HEK293 (cell line): ENCODE data around the gene RRP8.
A peak's percentile ranks its signal among the peaks of the same experiment; 100 is the strongest.

Experiments used
- CTCF ChIA-PET: fragments of 350-600 bp; formaldehyde crosslinking; extraction: SDS; loops from one replicate; lab custom pipeline; 2021; ENCODE audit warnings: antibody characterized with exemption; lab: Yijun Ruan, JAX
- POLR2A ChIA-PET: fragments of 300-600 bp; formaldehyde crosslinking; extraction: SDS; loops from one replicate; lab custom pipeline; 2020; ENCODE audit warnings: antibody characterized with exemption, inconsistent platforms; lab: Yijun Ruan, JAX
- H3K27ac ChIP-seq: fragments of 200-500 bp; sonication (Bioruptor generic); 2 replicates; pipeline ENCODE4 v1.5.1; 2014; ENCODE audit warnings: low read depth, low read length, control low read depth, inconsistent platforms; ENCODE audit errors: extremely low read depth
- H3K36me3 ChIP-seq, 2 experiments: fragments of 200-500 bp in 1 of 2; sonication (Bioruptor generic) in 1 of 2; 1 replicate in 1 of 2; 2 replicates in 1 of 2; pipeline ENCODE4 v1.5.1; 2014 to 2017; ENCODE audit warnings: inconsistent platforms in 2 of 2, low read length in 2 of 2; ENCODE audit not compliant: control insufficient read depth in 2 of 2, insufficient read depth in 1 of 2
- H3K4me1 ChIP-seq: fragments of 200-500 bp; sonication (Bioruptor generic); 2 replicates; pipeline ENCODE4 v1.5.1; 2014; ENCODE audit warnings: mild to moderate bottlenecking, low read length, inconsistent platforms; ENCODE audit not compliant: control insufficient read depth, insufficient read depth
- H3K4me3 ChIP-seq: 2 replicates; pipeline ENCODE4 v1.5.1; 2011; ENCODE audit warnings: low read depth, mild to moderate bottlenecking, control low read depth, low read length, moderate library complexity
- H3K9me3 ChIP-seq: fragments of 200-500 bp; sonication (Bioruptor generic); 2 replicates; pipeline ENCODE4 v1.5.1; 2014; ENCODE audit warnings: low read depth, low read length, inconsistent platforms; ENCODE audit not compliant: control insufficient read depth, insufficient read depth
- GLIS1 ChIP-seq: fragments of 450-650 bp; formaldehyde crosslinking; IDR thresholded peaks from 2 replicates; pipeline ENCODE4 v1.5.1; 2016; ENCODE audit warnings: missing biosample characterization, missing genetic modification characterization
- IKZF3 ChIP-seq: fragments of 450-650 bp; IDR thresholded peaks from 2 replicates; pipeline ENCODE4 v1.5.0; 2018; ENCODE audit warnings: missing biosample characterization, mild to moderate bottlenecking, missing genetic modification characterization, moderate library complexity
- KLF16 ChIP-seq: fragments of 450-650 bp; formaldehyde crosslinking; IDR thresholded peaks from 2 replicates; pipeline ENCODE4 v1.5.1; 2017; ENCODE audit warnings: missing biosample characterization, missing genetic modification characterization
- OVOL3 ChIP-seq: fragments of 450-650 bp; formaldehyde crosslinking; IDR thresholded peaks from 2 replicates; pipeline ENCODE4 v1.5.1; 2016; ENCODE audit warnings: missing biosample characterization, missing genetic modification characterization
- RBAK ChIP-seq: fragments of 450-650 bp; formaldehyde crosslinking; IDR thresholded peaks from 2 replicates; pipeline ENCODE4 v1.5.1; 2016; ENCODE audit warnings: missing biosample characterization, missing genetic modification characterization
- SCRT1 ChIP-seq: fragments of 450-650 bp; formaldehyde crosslinking; IDR thresholded peaks from 2 replicates; pipeline ENCODE4 v1.5.1; 2016; ENCODE audit warnings: missing biosample characterization, missing genetic modification characterization, borderline replicate concordance
- SP2 ChIP-seq: fragments of 450-650 bp; formaldehyde crosslinking; IDR thresholded peaks from 2 replicates; pipeline ENCODE4 v1.5.1; 2016; ENCODE audit warnings: missing biosample characterization, missing genetic modification characterization
- ZBTB48 ChIP-seq: fragments of 450-650 bp; formaldehyde crosslinking; IDR thresholded peaks from 2 replicates; pipeline ENCODE4 v1.5.1; 2016; ENCODE audit warnings: missing biosample characterization, missing genetic modification characterization
- ZBTB8A ChIP-seq: fragments of 450-650 bp; formaldehyde crosslinking; IDR thresholded peaks from 2 replicates; pipeline ENCODE4 v1.5.1; 2016; ENCODE audit warnings: missing biosample characterization, missing genetic modification characterization
- ZFHX2 ChIP-seq: fragments of 450-650 bp; formaldehyde crosslinking; conservative IDR thresholded peaks from 2 replicates; pipeline ENCODE4 v1.5.1; 2016; ENCODE audit warnings: missing biosample characterization, missing genetic modification characterization
- ZFP37 ChIP-seq: fragments of 450-650 bp; formaldehyde crosslinking; IDR thresholded peaks from 2 replicates; pipeline ENCODE4 v1.5.1; 2016; ENCODE audit warnings: missing biosample characterization, missing genetic modification characterization
- ZNF112 ChIP-seq: fragments of 450-650 bp; formaldehyde crosslinking; IDR thresholded peaks from 2 replicates; pipeline ENCODE4 v1.5.0; 2017; ENCODE audit warnings: missing biosample characterization, missing genetic modification characterization
- ZNF24 ChIP-seq: fragments of 450-650 bp; formaldehyde crosslinking; IDR thresholded peaks from 2 replicates; pipeline ENCODE4 v1.5.1; 2016; ENCODE audit warnings: missing biosample characterization, missing genetic modification characterization
- ZNF341 ChIP-seq: fragments of 450-650 bp; formaldehyde crosslinking; IDR thresholded peaks from 2 replicates; pipeline ENCODE4; 2016; ENCODE audit warnings: low read depth, missing biosample characterization, missing genetic modification characterization
- ZNF350 ChIP-seq: fragments of 450-650 bp; formaldehyde crosslinking; IDR thresholded peaks from 2 replicates; pipeline ENCODE4 v1.5.0; 2017; ENCODE audit warnings: missing biosample characterization, mild to moderate bottlenecking, missing genetic modification characterization
- ZNF544 ChIP-seq: fragments of 450-650 bp; formaldehyde crosslinking; IDR thresholded peaks from 2 replicates; pipeline ENCODE4 v1.5.0; 2017; ENCODE audit warnings: missing biosample characterization, missing genetic modification characterization
- ZNF561 ChIP-seq: fragments of 450-650 bp; IDR thresholded peaks from 2 replicates; pipeline ENCODE4 v1.5.1; 2018; ENCODE audit warnings: missing biosample characterization, missing genetic modification characterization, borderline replicate concordance
- ZNF660 ChIP-seq: fragments of 450-650 bp; IDR thresholded peaks from 2 replicates; pipeline ENCODE4 v1.5.1; 2018; ENCODE audit warnings: missing biosample characterization, mild to moderate bottlenecking, missing genetic modification characterization
- ZNF777 ChIP-seq: fragments of 450-650 bp; formaldehyde crosslinking; IDR thresholded peaks from 2 replicates; pipeline ENCODE4 v1.5.1; 2017; ENCODE audit warnings: missing biosample characterization, missing genetic modification characterization, borderline replicate concordance
- ZSCAN30 ChIP-seq: fragments of 450-650 bp; IDR thresholded peaks from 2 replicates; pipeline ENCODE4 v1.5.1; 2018; ENCODE audit warnings: missing biosample characterization, mild to moderate bottlenecking, missing genetic modification characterization, moderate library complexity
- TF ChIP-seq, protein P1 (sequence below): fragments of 450-650 bp; formaldehyde crosslinking; IDR thresholded peaks from 2 replicates; pipeline ENCODE4 v1.5.1; 2016; ENCODE audit warnings: missing biosample characterization, missing genetic modification characterization
- TF ChIP-seq, protein P2 (sequence below): fragments of 450-650 bp; formaldehyde crosslinking; IDR thresholded peaks from 2 replicates; pipeline ENCODE4 v1.5.1; 2016; ENCODE audit warnings: missing biosample characterization, missing genetic modification characterization
- TF ChIP-seq, protein P3 (sequence below): fragments of 450-650 bp; formaldehyde crosslinking; IDR thresholded peaks from 2 replicates; pipeline ENCODE4 v1.5.1; 2016; ENCODE audit warnings: missing biosample characterization, missing genetic modification characterization
- TF ChIP-seq, protein P4 (sequence below): fragments of 450-650 bp; formaldehyde crosslinking; IDR thresholded peaks from 2 replicates; pipeline ENCODE4 v1.5.1; 2017; ENCODE audit warnings: missing biosample characterization, mild to moderate bottlenecking, missing genetic modification characterization, moderate library complexity
- TF ChIP-seq, protein P5 (sequence below): sonication (generic); formaldehyde crosslinking; IDR thresholded peaks from 2 replicates; pipeline ENCODE4 v1.8.1; 2022; ENCODE audit warnings: mild to moderate bottlenecking, moderate library complexity, missing genetic modification reagents
- TF ChIP-seq, protein P6 (sequence below): fragments of 450-650 bp; formaldehyde crosslinking; IDR thresholded peaks from 2 replicates; pipeline ENCODE4 v1.5.1; 2016; ENCODE audit warnings: missing biosample characterization, missing genetic modification characterization

Gene RRP8

DNA sequence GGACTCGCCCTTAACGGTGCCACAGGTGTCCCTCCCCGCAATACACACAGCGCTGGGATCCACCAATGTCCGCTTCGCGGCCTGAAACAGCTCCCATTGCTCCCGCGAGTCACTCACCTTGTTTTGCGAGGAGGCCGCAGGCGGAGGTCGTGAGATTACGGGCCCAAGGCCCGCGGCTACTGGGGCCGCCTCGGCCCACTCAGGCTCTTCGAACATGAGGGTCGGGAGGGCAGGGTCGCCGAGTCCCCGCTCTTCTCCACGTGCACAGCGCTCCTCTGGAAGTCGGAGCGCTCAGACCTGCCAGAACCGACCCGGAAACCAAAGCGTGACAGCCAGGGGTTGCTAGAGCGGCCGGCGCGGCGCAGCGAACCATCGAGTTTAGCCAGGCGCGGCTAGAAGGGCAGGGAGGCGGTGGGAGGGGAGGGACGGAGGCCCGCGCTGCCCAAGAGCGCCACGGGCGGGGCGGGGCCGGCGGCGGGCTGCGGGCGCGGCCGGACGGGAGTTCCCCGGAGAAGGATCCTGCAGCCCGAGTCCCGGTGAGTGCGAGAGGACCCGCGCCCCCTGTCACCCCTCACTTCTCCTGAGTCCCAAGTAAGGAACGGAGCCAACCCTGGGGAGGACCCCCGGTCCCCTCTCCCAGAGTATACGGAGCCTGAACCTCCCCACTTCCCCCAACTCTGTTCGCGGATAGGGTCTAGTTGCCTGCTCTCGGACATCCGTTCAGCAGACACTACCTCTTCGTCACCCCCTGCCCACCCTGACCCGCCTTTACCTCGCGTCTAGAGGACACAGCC, at the start of gene RRP8, which contains the start of gene ILK:
Gene RRP8 (minus strand): TSS at position 330 of the 794 bp plus-strand sequence. CDS start 114 bp downstream, at position 216.
Gene ILK (plus strand): TSS at position 488 of the 794 bp plus-strand sequence. CDS start 498 bp downstream, outside the sequence.
- Histone ChIP-seq H3K36me3 (peaks cover 0 to 55% of the 10 kb centered on the region in 2 experiments; a peak in 1 of 3 replicates), H3K4me3 (peak within 1 kb of the TSS; percentile 92), H3K9me3 (no peaks in the 10 kb centered on the region), H3K4me1 (no peaks in the 10 kb centered on the region), H3K27ac (peak within 1 kb of the TSS; percentile 61)
- ChIA-PET CTCF (interaction anchor here (1.2 to 2.4 kb wide), 6 partner anchors 72 to 224 kb away, joined by 3 to 16 read pairs (median 6); partner anchors contain the start of gene MRPL17), POLR2A (interaction anchor here (1.0 to 3.2 kb wide), 10 partner anchors 9 to 224 kb away, joined by 3 to 20 read pairs (median 4); partner anchors contain the start of genes ARFIP2, MRPL17, TAF10 and TIMM10B)
- TF ChIP-seq, protein P1, sequence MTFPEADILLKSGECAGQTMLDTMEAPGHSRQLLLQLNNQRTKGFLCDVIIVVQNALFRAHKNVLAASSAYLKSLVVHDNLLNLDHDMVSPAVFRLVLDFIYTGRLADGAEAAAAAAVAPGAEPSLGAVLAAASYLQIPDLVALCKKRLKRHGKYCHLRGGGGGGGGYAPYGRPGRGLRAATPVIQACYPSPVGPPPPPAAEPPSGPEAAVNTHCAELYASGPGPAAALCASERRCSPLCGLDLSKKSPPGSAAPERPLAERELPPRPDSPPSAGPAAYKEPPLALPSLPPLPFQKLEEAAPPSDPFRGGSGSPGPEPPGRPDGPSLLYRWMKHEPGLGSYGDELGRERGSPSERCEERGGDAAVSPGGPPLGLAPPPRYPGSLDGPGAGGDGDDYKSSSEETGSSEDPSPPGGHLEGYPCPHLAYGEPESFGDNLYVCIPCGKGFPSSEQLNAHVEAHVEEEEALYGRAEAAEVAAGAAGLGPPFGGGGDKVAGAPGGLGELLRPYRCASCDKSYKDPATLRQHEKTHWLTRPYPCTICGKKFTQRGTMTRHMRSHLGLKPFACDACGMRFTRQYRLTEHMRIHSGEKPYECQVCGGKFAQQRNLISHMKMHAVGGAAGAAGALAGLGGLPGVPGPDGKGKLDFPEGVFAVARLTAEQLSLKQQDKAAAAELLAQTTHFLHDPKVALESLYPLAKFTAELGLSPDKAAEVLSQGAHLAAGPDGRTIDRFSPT (tag by site-specific recombination): no peak
- TF ChIP-seq ZFP37 (tag by site-specific recombination) (peak; percentile 65; the same call in 1 of the 2 replicates), ZSCAN30 (0 out of 2 replicates have a peak, but pooled peaks have one; percentile 59), KLF16 (peak; percentile 72; the same call in 1 of the 2 replicates), ZNF561 (tag by site-specific recombination) (peak; percentile 64; the same call in 1 of the 2 replicates), SP2 (tag by site-specific recombination) (peak; percentile 70), IKZF3 (tag by site-specific recombination) (peak; percentile 25; the same call in 1 of the 2 replicates), ZNF544 (no peak), GLIS1 (no peak), ZNF24 (tag by site-specific recombination) (0 out of 2 replicates have a peak, but pooled peaks have one; percentile 53), ZBTB48 (tag by site-specific recombination) (no peak), OVOL3 (0 out of 2 replicates have a peak, but pooled peaks have one; percentile 50), ZNF341 (peak; percentile 58), RBAK (tag by site-specific recombination) (no peak), ZNF777 (no peak), ZNF350 (tag by site-specific recombination) (no peak), ZFHX2 (tag by site-specific recombination) (peak; percentile 55), ZNF660 (tag by site-specific recombination) (peak; percentile 86), SCRT1 (tag by site-specific recombination) (peak; percentile 85), ZBTB8A (tag by site-specific recombination) (0 out of 2 replicates have a peak, but pooled peaks have one; percentile 24), ZNF112 (tag by site-specific recombination) (no peak)
- TF ChIP-seq, protein P2, sequence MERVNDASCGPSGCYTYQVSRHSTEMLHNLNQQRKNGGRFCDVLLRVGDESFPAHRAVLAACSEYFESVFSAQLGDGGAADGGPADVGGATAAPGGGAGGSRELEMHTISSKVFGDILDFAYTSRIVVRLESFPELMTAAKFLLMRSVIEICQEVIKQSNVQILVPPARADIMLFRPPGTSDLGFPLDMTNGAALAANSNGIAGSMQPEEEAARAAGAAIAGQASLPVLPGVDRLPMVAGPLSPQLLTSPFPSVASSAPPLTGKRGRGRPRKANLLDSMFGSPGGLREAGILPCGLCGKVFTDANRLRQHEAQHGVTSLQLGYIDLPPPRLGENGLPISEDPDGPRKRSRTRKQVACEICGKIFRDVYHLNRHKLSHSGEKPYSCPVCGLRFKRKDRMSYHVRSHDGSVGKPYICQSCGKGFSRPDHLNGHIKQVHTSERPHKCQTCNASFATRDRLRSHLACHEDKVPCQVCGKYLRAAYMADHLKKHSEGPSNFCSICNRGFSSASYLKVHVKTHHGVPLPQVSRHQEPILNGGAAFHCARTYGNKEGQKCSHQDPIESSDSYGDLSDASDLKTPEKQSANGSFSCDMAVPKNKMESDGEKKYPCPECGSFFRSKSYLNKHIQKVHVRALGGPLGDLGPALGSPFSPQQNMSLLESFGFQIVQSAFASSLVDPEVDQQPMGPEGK (tag by site-specific recombination): peak; percentile 26; the same call in 1 of the 2 replicates
- TF ChIP-seq, protein P3, sequence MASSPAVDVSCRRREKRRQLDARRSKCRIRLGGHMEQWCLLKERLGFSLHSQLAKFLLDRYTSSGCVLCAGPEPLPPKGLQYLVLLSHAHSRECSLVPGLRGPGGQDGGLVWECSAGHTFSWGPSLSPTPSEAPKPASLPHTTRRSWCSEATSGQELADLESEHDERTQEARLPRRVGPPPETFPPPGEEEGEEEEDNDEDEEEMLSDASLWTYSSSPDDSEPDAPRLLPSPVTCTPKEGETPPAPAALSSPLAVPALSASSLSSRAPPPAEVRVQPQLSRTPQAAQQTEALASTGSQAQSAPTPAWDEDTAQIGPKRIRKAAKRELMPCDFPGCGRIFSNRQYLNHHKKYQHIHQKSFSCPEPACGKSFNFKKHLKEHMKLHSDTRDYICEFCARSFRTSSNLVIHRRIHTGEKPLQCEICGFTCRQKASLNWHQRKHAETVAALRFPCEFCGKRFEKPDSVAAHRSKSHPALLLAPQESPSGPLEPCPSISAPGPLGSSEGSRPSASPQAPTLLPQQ (tag by site-specific recombination): 0 out of 2 replicates have a peak, but pooled peaks have one; percentile 52
- TF ChIP-seq, protein P4, sequence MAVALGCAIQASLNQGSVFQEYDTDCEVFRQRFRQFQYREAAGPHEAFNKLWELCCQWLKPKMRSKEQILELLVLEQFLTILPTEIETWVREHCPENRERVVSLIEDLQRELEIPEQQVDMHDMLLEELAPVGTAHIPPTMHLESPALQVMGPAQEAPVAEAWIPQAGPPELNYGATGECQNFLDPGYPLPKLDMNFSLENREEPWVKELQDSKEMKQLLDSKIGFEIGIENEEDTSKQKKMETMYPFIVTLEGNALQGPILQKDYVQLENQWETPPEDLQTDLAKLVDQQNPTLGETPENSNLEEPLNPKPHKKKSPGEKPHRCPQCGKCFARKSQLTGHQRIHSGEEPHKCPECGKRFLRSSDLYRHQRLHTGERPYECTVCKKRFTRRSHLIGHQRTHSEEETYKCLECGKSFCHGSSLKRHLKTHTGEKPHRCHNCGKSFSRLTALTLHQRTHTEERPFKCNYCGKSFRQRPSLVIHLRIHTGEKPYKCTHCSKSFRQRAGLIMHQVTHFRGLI (tag by site-specific recombination): peak; percentile 32; the same call in 1 of the 2 replicates
- TF ChIP-seq, protein P5, sequence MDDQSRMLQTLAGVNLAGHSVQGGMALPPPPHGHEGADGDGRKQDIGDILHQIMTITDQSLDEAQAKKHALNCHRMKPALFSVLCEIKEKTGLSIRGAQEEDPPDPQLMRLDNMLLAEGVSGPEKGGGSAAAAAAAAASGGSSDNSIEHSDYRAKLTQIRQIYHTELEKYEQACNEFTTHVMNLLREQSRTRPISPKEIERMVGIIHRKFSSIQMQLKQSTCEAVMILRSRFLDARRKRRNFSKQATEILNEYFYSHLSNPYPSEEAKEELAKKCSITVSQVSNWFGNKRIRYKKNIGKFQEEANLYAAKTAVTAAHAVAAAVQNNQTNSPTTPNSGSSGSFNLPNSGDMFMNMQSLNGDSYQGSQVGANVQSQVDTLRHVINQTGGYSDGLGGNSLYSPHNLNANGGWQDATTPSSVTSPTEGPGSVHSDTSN (CRISPR knock-in tag): peak; percentile 77; the same call in 1 of the 2 replicates
- TF ChIP-seq, protein P6, sequence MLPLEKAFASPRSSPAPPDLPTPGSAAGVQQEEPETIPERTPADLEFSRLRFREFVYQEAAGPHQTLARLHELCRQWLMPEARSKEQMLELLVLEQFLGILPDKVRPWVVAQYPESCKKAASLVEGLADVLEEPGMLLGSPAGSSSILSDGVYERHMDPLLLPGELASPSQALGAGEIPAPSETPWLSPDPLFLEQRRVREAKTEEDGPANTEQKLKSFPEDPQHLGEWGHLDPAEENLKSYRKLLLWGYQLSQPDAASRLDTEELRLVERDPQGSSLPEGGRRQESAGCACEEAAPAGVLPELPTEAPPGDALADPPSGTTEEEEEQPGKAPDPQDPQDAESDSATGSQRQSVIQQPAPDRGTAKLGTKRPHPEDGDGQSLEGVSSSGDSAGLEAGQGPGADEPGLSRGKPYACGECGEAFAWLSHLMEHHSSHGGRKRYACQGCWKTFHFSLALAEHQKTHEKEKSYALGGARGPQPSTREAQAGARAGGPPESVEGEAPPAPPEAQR (tag by site-specific recombination): 0 out of 2 replicates have a peak, but pooled peaks have one; percentile 52
